Measurements from ENCODE around the gene MYCBP2. TPM values are rescaled to one million over a fixed set of nuclear protein-coding genes. Genes with fewer than 3 reads are reported as not detected.
A peak's percentile ranks its signal among the peaks of the same experiment; 100 is the strongest.

The MYCBP2 gene
- total and polyA plus RNA-seq, 9 donors, result 45.6 to 145 (median 100) TPM

GRCh38 chr13:77038907-77039480 is 287.9 kb downstream of the MYCBP2 start:
- DNase-seq, result no peak
- peaks cover 6% of the 10 kb centered on the region for H3K4me1 ChIP-seq (ENCODE audit: insufficient read depth)
- no peaks in the 10 kb centered on the region for H3K27me3 ChIP-seq
- no peak overlapping the region for H3K27ac ChIP-seq
- intact Hi-C loops (cut with DNase I), result no loop called here
- no peaks in the 10 kb centered on the region for H3K9me3 ChIP-seq
- WGBS, 3 donors, result 56 to 61% (median 58%) methylated on average over 5 of the region's 5 CpGs
- no peak for TF ChIP-seq EP300 (IDR thresholded peaks at IDR 0.05)
- TF ChIP-seq CTCF (IDR thresholded peaks at IDR 0.05), result no peak
- TF ChIP-seq POLR2A (IDR thresholded peaks at IDR 0.05), result no peak
- H3K4me3 ChIP-seq, result no peak overlapping the region
- H3K36me3 ChIP-seq, result no peaks in the 10 kb centered on the region

GRCh38 chr13:77036279-77036678 is 290.6 kb downstream of the MYCBP2 start:
- 2 to 30% (median 9%) methylated on average over 1 of the region's 1 CpG for WGBS, 3 donors
- no peak for DNase-seq

DNA sequence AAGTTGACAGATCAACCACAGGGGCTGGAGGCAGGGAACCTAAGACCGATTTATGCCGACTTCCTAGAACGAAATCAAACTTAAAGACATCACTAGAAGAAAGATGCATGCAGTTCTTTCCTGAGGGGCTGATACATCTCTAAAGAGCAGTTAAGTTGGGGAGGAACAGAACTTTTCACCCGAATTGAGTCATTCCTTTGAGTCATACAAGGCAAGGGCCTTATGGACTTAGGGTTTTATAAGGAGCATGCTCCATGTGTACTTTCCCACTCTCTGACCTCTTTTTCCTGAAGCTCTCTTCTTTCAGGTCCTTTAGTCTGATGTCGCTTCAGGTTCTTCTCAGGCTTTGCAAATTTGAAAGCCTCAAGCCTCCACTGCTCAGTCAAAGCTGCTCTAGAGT is 292.0 kb downstream of the MYCBP2 start:
- Histone ChIP-seq H3K4me3 (no peak overlapping the region), H3K36me3 (no peaks in the 10 kb centered on the region), H3K27ac (no peak overlapping the region), H3K27me3 (no peaks in the 10 kb centered on the region), H3K9me3 (no peaks in the 10 kb centered on the region), H3K4me1 (ENCODE audit: insufficient read depth) (peaks cover 6% of the 10 kb centered on the region)
- 93 to 96% (median 94%) methylated on average over 5 of the region's 5 CpGs for WGBS, 3 donors
- no peak for DNase-seq
- intact Hi-C loops (cut with DNase I), result no loop called here
- TF ChIP-seq POLR2A (IDR thresholded peaks at IDR 0.05) (no peak), CTCF (IDR thresholded peaks at IDR 0.05) (no peak), EP300 (IDR thresholded peaks at IDR 0.05) (no peak)

More at GRCh38 chr13:77036279-77036678, 290.6 kb downstream of the MYCBP2 start:
- no peak overlapping the region for H3K4me3 ChIP-seq
- no peaks in the 10 kb centered on the region for H3K27me3 ChIP-seq
- H3K4me1 ChIP-seq (ENCODE audit: insufficient read depth), result peaks cover 6% of the 10 kb centered on the region
- TF ChIP-seq EP300 (IDR thresholded peaks at IDR 0.05), result no peak
- TF ChIP-seq CTCF (IDR thresholded peaks at IDR 0.05), result no peak
- no peak for TF ChIP-seq POLR2A (IDR thresholded peaks at IDR 0.05)
- no peaks in the 10 kb centered on the region for H3K36me3 ChIP-seq
- intact Hi-C loops (cut with DNase I), result no loop called here
- H3K27ac ChIP-seq, result peak overlapping the region in 1 of 2 donors; percentile 52
- H3K9me3 ChIP-seq, result no peaks in the 10 kb centered on the region

DNA sequence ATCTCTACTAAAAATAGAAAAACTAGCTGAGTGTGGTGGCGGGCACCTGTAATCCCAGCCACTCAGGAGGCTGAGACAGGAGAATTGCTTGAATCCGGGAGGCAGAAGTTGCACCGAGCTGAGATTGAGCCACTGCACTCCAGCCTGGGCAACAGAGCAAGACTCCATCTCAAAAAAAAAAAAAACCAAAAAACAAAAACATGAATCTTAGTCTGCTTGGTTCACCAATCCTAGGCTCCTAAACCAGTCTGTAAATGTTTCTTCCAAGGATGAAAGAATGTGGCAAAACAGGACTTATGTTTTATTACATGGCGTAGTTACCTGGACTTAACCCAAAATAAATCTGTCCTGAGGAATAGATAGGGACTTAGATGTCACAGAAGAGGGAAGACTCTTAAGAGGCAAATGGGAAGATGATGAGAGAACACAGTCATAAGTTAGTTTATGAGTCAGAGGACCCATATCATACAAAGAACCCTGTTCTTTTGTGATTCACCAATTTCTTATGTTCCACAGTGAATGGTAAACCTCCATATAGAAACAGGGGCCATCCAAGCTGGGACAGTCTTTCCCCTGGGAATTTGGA is 293.1 kb downstream of the MYCBP2 start:
- intact Hi-C loops (cut with DNase I), result no loop called here
- no peak overlapping the region for H3K27ac ChIP-seq
- no peak for DNase-seq
- no peak overlapping the region for H3K4me3 ChIP-seq
- H3K4me1 ChIP-seq (ENCODE audit: insufficient read depth), result peaks cover 6% of the 10 kb centered on the region
- no peaks in the 10 kb centered on the region for H3K9me3 ChIP-seq
- no peak for TF ChIP-seq POLR2A (IDR thresholded peaks at IDR 0.05)
- TF ChIP-seq CTCF (IDR thresholded peaks at IDR 0.05), result no peak
- no peak for TF ChIP-seq EP300 (IDR thresholded peaks at IDR 0.05)
- H3K27me3 ChIP-seq, result no peaks in the 10 kb centered on the region
- 96% methylated on average over 4 of the region's 4 CpGs for WGBS, 3 donors
- H3K36me3 ChIP-seq, result no peaks in the 10 kb centered on the region
